ENCODE results near the gene ALDH1L2.

The ALDH1L2 gene

GRCh38 chr12:104975587-104976343 lies 108.5 kb downstream of the ALDH1L2 start:
- peak; percentile 80 for DNase-seq

- DNase-seq, result peak; percentile 66
Observed at GRCh38 chr12:104974626-104975290, 109.5 kb downstream of the ALDH1L2 start.

GRCh38 chr12:104973250-104973649 lies 111.0 kb downstream of the ALDH1L2 start:
- no peak for DNase-seq

GRCh38 chr12:104971306-104971705 lies 113.0 kb downstream of the ALDH1L2 start:
- DNase-seq, result peak; percentile 38
